ENCODE measurements around the gene BHLHA15.
A peak's percentile ranks its signal among the peaks of the same experiment; 100 is the strongest.

Gene BHLHA15

DNA sequence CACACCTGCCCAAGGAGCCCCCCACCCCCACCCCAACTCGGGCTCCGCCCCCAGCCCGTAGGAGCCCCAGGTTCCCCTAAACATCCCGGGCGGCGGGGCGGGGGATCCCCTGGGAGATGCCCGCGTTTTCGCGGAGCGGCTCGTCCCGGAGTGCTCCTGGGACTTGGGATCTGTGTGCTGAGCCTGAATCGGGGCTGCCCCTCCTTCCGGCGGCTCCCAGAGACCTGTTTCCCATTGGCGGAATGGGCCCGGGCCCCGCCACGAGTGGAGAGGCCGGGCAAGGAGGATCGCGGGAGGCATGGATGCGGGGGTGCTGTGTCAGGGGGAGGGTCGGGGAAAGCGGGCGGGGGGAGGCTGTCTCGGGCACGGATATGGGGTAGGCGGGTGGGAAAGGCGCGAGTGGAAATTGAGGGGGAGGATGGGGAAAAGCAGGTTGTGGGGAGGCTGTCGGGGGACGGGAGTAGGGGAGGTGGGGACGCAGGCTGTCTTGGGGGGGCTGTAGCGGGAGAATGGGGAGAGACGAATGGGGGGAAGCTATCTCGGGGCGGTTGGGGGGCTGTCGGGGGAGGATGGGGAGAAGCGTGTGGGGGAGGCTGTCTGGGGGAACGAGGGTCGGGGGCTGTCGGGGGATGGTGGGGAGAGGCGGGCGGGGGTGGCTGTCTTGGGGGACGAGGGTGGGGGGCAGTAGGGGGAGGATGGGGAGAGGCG is 572 bp upstream of the BHLHA15 start:
- peaks cover under 1% of the 10 kb centered on the region for H3K79me1 ChIP-seq (replicated peaks; ENCODE audit: low read length, poor library complexity, severe bottlenecking)
- peak overlapping the region; percentile 47 to 55 for H3K4me3 ChIP-seq (ENCODE audit: insufficient read depth in 1 of 2, low read depth in 1 of 2, low read length in 2 of 2)
- H2AFZ ChIP-seq (ENCODE audit: low read depth, low read length), result no peak overlapping the region
- no peak overlapping the region for H3K18ac ChIP-seq (ENCODE audit: low read depth in 1 of 2, low read length in 2 of 2)
- H4K91ac ChIP-seq (ENCODE audit: low read length), result no peak overlapping the region
- peaks cover 19 to 32% of the 10 kb centered on the region in 2 experiments for H3K36me3 ChIP-seq (ENCODE audit: control insufficient read depth in 1 of 2, insufficient read depth in 2 of 2, low read depth in 1 of 2, low read length in 2 of 2)
- no peak overlapping the region for H2BK15ac ChIP-seq (ENCODE audit: low read depth, poor library complexity, severe bottlenecking)
- H2AK5ac ChIP-seq (ENCODE audit: low read length, severe bottlenecking), result no peak overlapping the region
- H4K8ac ChIP-seq (ENCODE audit: low read length), result no peak overlapping the region
- H2BK12ac ChIP-seq (ENCODE audit: low read length in 2 of 2), result no peak overlapping the region
- H3K27ac ChIP-seq (ENCODE audit: low read length, poor library complexity, severe bottlenecking), result no peak overlapping the region
- peak; percentile 23 for DNase-seq
- H3K9ac ChIP-seq (ENCODE audit: low read length), result no peak overlapping the region
- H3K23ac ChIP-seq (ENCODE audit: low read length in 2 of 2), result no peak overlapping the region
- no peak overlapping the region for H2BK120ac ChIP-seq (ENCODE audit: low read depth, low read length)
- H3K4ac ChIP-seq (ENCODE audit: low read depth in 1 of 2, low read length in 2 of 2), result no peak overlapping the region
- no peak overlapping the region for H3K14ac ChIP-seq (ENCODE audit: low read length in 2 of 2)
- 4% methylated on average over 30 of the region's 49 CpGs for WGBS
- no peak overlapping the region for H2BK5ac ChIP-seq (ENCODE audit: low read depth, low read length, poor library complexity, severe bottlenecking)
- peaks cover 0 to 5% of the 10 kb centered on the region in 2 experiments for H3K27me3 ChIP-seq (ENCODE audit: control insufficient read depth in 1 of 2, insufficient read depth in 1 of 2, low read length in 2 of 2)
- peak overlapping the region; percentile 91 for H3K4me2 ChIP-seq (ENCODE audit: low read length, poor library complexity, severe bottlenecking)
- peaks cover 16% of the 10 kb centered on the region for H3K4me1 ChIP-seq (ENCODE audit: control insufficient read depth, insufficient read depth, low read depth, low read length)
- no peaks in the 10 kb centered on the region for H3K9me3 ChIP-seq (ENCODE audit: control insufficient read depth, low read length)

DNA sequence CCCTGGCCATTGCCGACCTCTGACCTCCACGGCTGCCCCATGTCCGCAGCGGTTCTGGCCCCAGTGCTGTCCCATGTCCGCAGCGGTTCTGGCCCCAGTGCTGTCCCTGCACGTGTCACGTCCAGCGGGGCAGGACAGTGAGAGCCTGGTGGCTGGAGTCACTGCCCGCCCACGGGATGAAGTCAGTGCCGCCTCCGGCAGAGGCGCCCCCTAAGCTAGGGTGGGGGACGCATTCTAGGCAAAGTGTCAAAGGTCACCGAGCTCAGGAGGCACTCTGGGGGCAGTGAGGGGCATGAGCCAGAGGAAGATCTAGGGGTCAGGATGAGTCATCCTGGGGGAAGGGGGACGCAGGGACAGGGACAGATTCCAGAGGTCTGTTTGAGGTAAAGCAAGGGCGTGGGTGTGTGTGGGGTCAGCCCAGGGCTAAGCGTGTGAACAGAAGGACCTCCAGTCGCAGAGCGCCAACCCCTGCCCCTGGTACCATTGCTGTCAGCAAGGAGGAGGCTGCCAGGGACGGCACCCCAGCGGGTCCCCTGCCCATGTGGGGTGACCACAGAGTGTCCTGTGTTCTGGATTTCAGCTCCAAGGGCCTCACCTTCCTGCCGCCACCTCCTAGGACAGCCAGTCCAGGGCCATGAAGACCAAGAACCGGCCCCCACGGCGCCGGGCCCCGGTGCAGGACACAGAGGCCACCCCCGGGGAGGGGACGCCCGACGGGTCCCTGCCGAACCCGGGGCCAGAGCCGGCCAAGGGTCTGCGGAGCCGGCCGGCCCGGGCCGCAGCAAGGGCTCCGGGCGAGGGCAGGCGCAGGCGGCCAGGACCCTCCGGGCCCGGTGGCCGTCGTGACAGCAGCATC is 665 bp downstream of the BHLHA15 start:
- H3K4me1 ChIP-seq (ENCODE audit: control insufficient read depth, insufficient read depth, low read depth, low read length), result peaks cover 16% of the 10 kb centered on the region
- no peaks in the 10 kb centered on the region for H3K79me1 ChIP-seq (replicated peaks; ENCODE audit: low read length, poor library complexity, severe bottlenecking)
- no peak overlapping the region for H2BK15ac ChIP-seq (ENCODE audit: low read depth, poor library complexity, severe bottlenecking)
- no peak overlapping the region for H2BK5ac ChIP-seq (ENCODE audit: low read depth, low read length, poor library complexity, severe bottlenecking)
- no peak overlapping the region for H2BK120ac ChIP-seq (ENCODE audit: low read depth, low read length)
- DNase-seq, result no peak
- WGBS, result 90% methylated on average over 49 of the region's 49 CpGs
- peak overlapping the region; percentile 3 for H4K8ac ChIP-seq (ENCODE audit: low read length)
- H3K36me3 ChIP-seq (ENCODE audit: control insufficient read depth in 1 of 2, insufficient read depth in 2 of 2, low read depth in 1 of 2, low read length in 2 of 2), result peaks cover 7 to 33% of the 10 kb centered on the region in 2 experiments
- H3K23ac ChIP-seq (ENCODE audit: low read length in 2 of 2), result peak overlapping the region in 1 of 2 experiments; percentile 54
- peak overlapping the region in 1 of 2 experiments; percentile 42 for H3K18ac ChIP-seq (ENCODE audit: low read depth in 1 of 2, low read length in 2 of 2)
- no peak overlapping the region for H3K9ac ChIP-seq (ENCODE audit: low read length)
- H2AFZ ChIP-seq (ENCODE audit: low read depth, low read length), result peak overlapping the region; percentile 68
- H2BK12ac ChIP-seq (ENCODE audit: low read length in 2 of 2), result peak overlapping the region in 1 of 2 experiments; percentile 48
- peak overlapping the region; percentile 70 for H2AK5ac ChIP-seq (ENCODE audit: low read length, severe bottlenecking)
- H3K4me2 ChIP-seq (ENCODE audit: low read length, poor library complexity, severe bottlenecking), result peak overlapping the region; percentile 85
- peaks cover 0 to 5% of the 10 kb centered on the region in 2 experiments for H3K27me3 ChIP-seq (ENCODE audit: control insufficient read depth in 1 of 2, insufficient read depth in 1 of 2, low read length in 2 of 2)
- peak overlapping the region in 1 of 2 experiments; percentile 75 for H3K14ac ChIP-seq (ENCODE audit: low read length in 2 of 2)
- no peak overlapping the region for H3K27ac ChIP-seq (ENCODE audit: low read length, poor library complexity, severe bottlenecking)
- H4K91ac ChIP-seq (ENCODE audit: low read length), result no peak overlapping the region
- peak overlapping the region in 1 of 2 experiments; percentile 28 for H3K4ac ChIP-seq (ENCODE audit: low read depth in 1 of 2, low read length in 2 of 2)
- no peaks in the 10 kb centered on the region for H3K9me3 ChIP-seq (ENCODE audit: control insufficient read depth, low read length)
- no peak overlapping the region for H3K4me3 ChIP-seq (ENCODE audit: insufficient read depth in 1 of 2, low read depth in 1 of 2, low read length in 2 of 2)

- no peak overlapping the region for H3K4me2 ChIP-seq (ENCODE audit: low read length, poor library complexity, severe bottlenecking)
- no peak overlapping the region for H3K14ac ChIP-seq (ENCODE audit: low read length in 2 of 2)
- no peak overlapping the region for H2BK12ac ChIP-seq (ENCODE audit: low read length in 2 of 2)
- H3K79me1 ChIP-seq (replicated peaks; ENCODE audit: low read length, poor library complexity, severe bottlenecking), result peaks cover 2% of the 10 kb centered on the region
- no peak overlapping the region for H2BK5ac ChIP-seq (ENCODE audit: low read depth, low read length, poor library complexity, severe bottlenecking)
- no peak overlapping the region for H3K27ac ChIP-seq (ENCODE audit: low read length, poor library complexity, severe bottlenecking)
- H4K91ac ChIP-seq (ENCODE audit: low read length), result no peak overlapping the region
- H2AK5ac ChIP-seq (ENCODE audit: low read length, severe bottlenecking), result no peak overlapping the region
- 93% methylated on average over 30 of the region's 30 CpGs for WGBS
- H3K9me3 ChIP-seq (ENCODE audit: control insufficient read depth, low read length), result no peaks in the 10 kb centered on the region
- no peak overlapping the region for H4K8ac ChIP-seq (ENCODE audit: low read length)
- H2BK15ac ChIP-seq (ENCODE audit: low read depth, poor library complexity, severe bottlenecking), result no peak overlapping the region
- no peak overlapping the region for H3K4ac ChIP-seq (ENCODE audit: low read depth in 1 of 2, low read length in 2 of 2)
- no peak for DNase-seq
- peaks cover 16% of the 10 kb centered on the region for H3K4me1 ChIP-seq (ENCODE audit: control insufficient read depth, insufficient read depth, low read depth, low read length)
- H3K23ac ChIP-seq (ENCODE audit: low read length in 2 of 2), result no peak overlapping the region
- no peak overlapping the region for H2AFZ ChIP-seq (ENCODE audit: low read depth, low read length)
- H3K18ac ChIP-seq (ENCODE audit: low read depth in 1 of 2, low read length in 2 of 2), result no peak overlapping the region
- no peak overlapping the region for H2BK120ac ChIP-seq (ENCODE audit: low read depth, low read length)
- peaks cover 0 to 5% of the 10 kb centered on the region in 2 experiments for H3K27me3 ChIP-seq (ENCODE audit: control insufficient read depth in 1 of 2, insufficient read depth in 1 of 2, low read length in 2 of 2)
- H3K36me3 ChIP-seq (ENCODE audit: control insufficient read depth in 1 of 2, insufficient read depth in 2 of 2, low read depth in 1 of 2, low read length in 2 of 2), result peaks cover under 1 to 36% of the 10 kb centered on the region in 2 experiments
- H3K9ac ChIP-seq (ENCODE audit: low read length), result no peak overlapping the region
- H3K4me3 ChIP-seq (ENCODE audit: insufficient read depth in 1 of 2, low read depth in 1 of 2, low read length in 2 of 2), result no peak overlapping the region
These were observed 1.3 kb downstream of the BHLHA15 start for GRCh38 chr7:98212532-98213041.

Data from mesenchymal stem cell (in vitro differentiated cells and primary cell).